ENCODE results near the gene SULT1A2. TPM values are rescaled to one million over a fixed set of nuclear protein-coding genes. Genes with fewer than 3 reads are reported as not detected.

SULT1A2 gene
- total RNA-seq, 1 donor from 2014 or later: not detected

GRCh38 chr16:28607116-28607623 lies 10.3 kb upstream of the SULT1A2 start:
- DNase-seq (ENCODE audit: extremely low spot score in 2 of 2): no peak
- Histone ChIP-seq H3K4me3 (no peak overlapping the region), H3K27me3 (no peaks in the 10 kb centered on the region), H3K4me1 (peaks cover 9% of the 10 kb centered on the region), H3K9me3 (no peaks in the 10 kb centered on the region), H3K27ac (no peak overlapping the region), H3K36me3 (no peaks in the 10 kb centered on the region)
- no peak for TF ChIP-seq CTCF (IDR thresholded peaks at IDR 0.05)
- TF ChIP-seq POLR2A (IDR thresholded peaks at IDR 0.05): no peak
- TF ChIP-seq POLR2AphosphoS5 (IDR thresholded peaks at IDR 0.05; ENCODE audit: insufficient read depth in 1 of 2, low read depth in 1 of 2): no peak
- intact Hi-C loops (cut with DNase I): no loop called here

GRCh38 chr16:28606291-28607115 lies 9.7 kb upstream of the SULT1A2 start:
- TF ChIP-seq POLR2A (IDR thresholded peaks at IDR 0.05): no peak
- no peak for TF ChIP-seq CTCF (IDR thresholded peaks at IDR 0.05)
- no peak for TF ChIP-seq POLR2AphosphoS5 (IDR thresholded peaks at IDR 0.05; ENCODE audit: insufficient read depth in 1 of 2, low read depth in 1 of 2)
- intact Hi-C loops (cut with DNase I): no loop called here
- Histone ChIP-seq H3K27me3 (no peaks in the 10 kb centered on the region), H3K9me3 (no peaks in the 10 kb centered on the region), H3K36me3 (no peaks in the 10 kb centered on the region), H3K4me3 (no peak overlapping the region), H3K4me1 (peaks cover 9% of the 10 kb centered on the region), H3K27ac (no peak overlapping the region)
- DNase-seq (ENCODE audit: extremely low spot score in 2 of 2): no peak

GRCh38 chr16:28604186-28604565 lies 7.3 kb upstream of the SULT1A2 start:
- Histone ChIP-seq H3K4me1 (peaks cover 1% of the 10 kb centered on the region), H3K27ac (no peak overlapping the region), H3K36me3 (no peaks in the 10 kb centered on the region), H3K27me3 (no peaks in the 10 kb centered on the region), H3K4me3 (no peak overlapping the region), H3K9me3 (no peaks in the 10 kb centered on the region)
- DNase-seq (ENCODE audit: extremely low spot score in 2 of 2): no peak
- TF ChIP-seq POLR2AphosphoS5 (IDR thresholded peaks at IDR 0.05; ENCODE audit: insufficient read depth in 1 of 2, low read depth in 1 of 2) (no peak), CTCF (IDR thresholded peaks at IDR 0.05) (no peak), POLR2A (IDR thresholded peaks at IDR 0.05) (no peak)
- intact Hi-C loops (cut with DNase I): no loop called here

GRCh38 chr16:28603381-28604185 lies 6.7 kb upstream of the SULT1A2 start:
- no peak for TF ChIP-seq CTCF (IDR thresholded peaks at IDR 0.05)
- no peak for TF ChIP-seq POLR2A (IDR thresholded peaks at IDR 0.05)
- no peak for TF ChIP-seq POLR2AphosphoS5 (IDR thresholded peaks at IDR 0.05; ENCODE audit: insufficient read depth in 1 of 2, low read depth in 1 of 2)
- no peak for DNase-seq (ENCODE audit: extremely low spot score in 2 of 2)
- Histone ChIP-seq H3K9me3 (no peaks in the 10 kb centered on the region), H3K4me1 (no peaks in the 10 kb centered on the region), H3K36me3 (no peaks in the 10 kb centered on the region), H3K4me3 (no peak overlapping the region), H3K27ac (no peak overlapping the region), H3K27me3 (no peaks in the 10 kb centered on the region)
- intact Hi-C loops (cut with DNase I): no loop called here

Measured in vagina (tissue), 2 donors.